Loucy (cell line): Measurements from ENCODE around the gene DNTTIP2.

Source experiments
- H2AFZ ChIP-seq: fragments of 200-600 bp; sonication (generic); 2 replicates; pipeline ENCODE4 v1.6.0; 2016; ENCODE audit warnings: antibody characterized with exemption, mild to moderate bottlenecking, low read length, moderate library complexity
- H3F3A ChIP-seq: fragments of 200-600 bp; 2 replicates; pipeline ENCODE4 v1.6.0; 2016; ENCODE audit warnings: antibody characterized with exemption, low read depth, mild to moderate bottlenecking
- H3K27me3 ChIP-seq: fragments of 200-600 bp; sonication (generic); 2 replicates; pipeline ENCODE4 v1.6.1; 2014; ENCODE audit warnings: low read length, mild to moderate bottlenecking; ENCODE audit not compliant: insufficient read depth, poor library complexity, severe bottlenecking
- H3K36me3 ChIP-seq: fragments of 200-600 bp; sonication (generic); 2 replicates; pipeline ENCODE4 v1.6.1; 2016; ENCODE audit warnings: low read length; ENCODE audit not compliant: insufficient read depth
- H3K4me1 ChIP-seq: fragments of 200-600 bp; sonication (generic); 2 replicates; pipeline ENCODE4 v1.5.1; 2014; ENCODE audit warnings: low read length, mild to moderate bottlenecking; ENCODE audit not compliant: insufficient read depth, poor library complexity, severe bottlenecking
- H3K4me2 ChIP-seq: fragments of 200-600 bp; sonication (generic); 2 replicates; pipeline ENCODE4 v1.6.0; 2014; ENCODE audit warnings: antibody characterized with exemption, low read length, low read depth, mild to moderate bottlenecking; ENCODE audit not compliant: poor library complexity, severe bottlenecking
- H3K4me3 ChIP-seq: fragments of 200-600 bp; sonication (generic); 2 replicates; pipeline ENCODE4 v1.5.1; 2014; ENCODE audit warnings: low read length, mild to moderate bottlenecking, mixed read lengths; ENCODE audit not compliant: poor library complexity, severe bottlenecking
- H3K79me2 ChIP-seq: fragments of 200-600 bp; sonication (generic); 2 replicates; pipeline ENCODE4 v1.6.1; 2014; ENCODE audit warnings: low read length; ENCODE audit not compliant: insufficient read depth
- H3K9ac ChIP-seq: fragments of 200-600 bp; sonication (generic); 2 replicates; pipeline ENCODE4 v1.6.0; 2014; ENCODE audit warnings: mild to moderate bottlenecking, low read depth, low read length, moderate library complexity; ENCODE audit not compliant: poor library complexity, severe bottlenecking
- H3K9me2 ChIP-seq: fragments of 200-600 bp; sonication (generic); replicated peaks from 2 replicates; pipeline ENCODE4 v1.6.1; 2016; ENCODE audit warnings: low read depth, low read length, mixed read lengths
- H3K9me3 ChIP-seq: fragments of 200-600 bp; sonication (generic); 2 replicates; pipeline ENCODE4 v1.6.1; 2014; ENCODE audit warnings: mild to moderate bottlenecking, antibody characterized with exemption, low read length, low read depth; ENCODE audit not compliant: insufficient read depth
- H4K20me1 ChIP-seq: fragments of 200-600 bp; sonication (generic); 2 replicates; pipeline ENCODE4 v1.6.0; 2014; ENCODE audit warnings: antibody characterized with exemption, low read length, mild to moderate bottlenecking; ENCODE audit not compliant: insufficient read depth, poor library complexity, severe bottlenecking
- EZH2phosphoT487 ChIP-seq: fragments of 200-600 bp; IDR thresholded peaks from 2 replicates; pipeline ENCODE4 v1.6.1; 2018; ENCODE audit warnings: antibody characterized with exemption, mild to moderate bottlenecking, moderate library complexity, borderline replicate concordance
- TF ChIP-seq, protein P1 (sequence below): fragments of 200-600 bp; sonication (generic); conservative IDR thresholded peaks from 2 replicates; pipeline ENCODE4 v1.5.1; 2014; ENCODE audit warnings: mild to moderate bottlenecking, antibody characterized with exemption, low read length

The DNTTIP2 gene

DNA sequence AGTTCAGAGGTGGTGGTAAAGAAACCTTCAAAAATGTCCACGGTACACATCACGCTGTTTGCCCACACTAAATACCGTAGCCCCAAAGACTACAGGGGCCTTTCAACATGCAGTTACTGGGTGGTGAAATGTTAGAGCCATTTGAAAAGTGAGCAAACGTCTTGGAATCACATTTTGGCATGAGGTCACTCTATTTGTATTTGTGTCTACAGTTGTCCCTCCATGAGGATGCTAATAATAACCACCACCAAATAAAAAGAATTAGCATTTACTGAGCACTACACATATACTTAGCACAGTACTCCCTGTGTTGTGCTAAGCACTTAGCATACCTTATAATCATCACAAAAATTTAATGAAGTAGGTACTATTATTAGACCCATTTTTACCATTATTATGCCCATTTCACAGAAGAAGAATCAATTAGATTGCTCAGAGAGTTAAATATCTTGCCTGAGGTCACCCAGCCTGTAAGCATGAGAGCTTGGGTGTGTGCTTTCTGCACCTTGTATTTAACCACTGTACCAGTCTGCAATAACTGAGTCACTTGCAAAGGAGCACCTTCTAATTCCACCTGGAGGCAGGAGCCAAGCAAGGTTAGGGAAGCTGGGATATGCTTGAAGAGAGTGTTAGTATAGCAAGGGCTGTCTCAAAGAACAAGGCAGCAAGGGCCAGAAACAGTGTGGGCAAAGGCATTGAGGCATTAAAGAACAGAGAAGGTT is 57.4 kb downstream of the DNTTIP2 start:
- no peaks in the 10 kb centered on the region for H3K9me2 ChIP-seq
- no peaks in the 10 kb centered on the region for H4K20me1 ChIP-seq
- no peaks in the 10 kb centered on the region for H3K27me3 ChIP-seq
- H3K36me3 ChIP-seq: no peaks in the 10 kb centered on the region
- no peak overlapping the region for H3K9ac ChIP-seq
- TF ChIP-seq EZH2phosphoT487: no peak
- TF ChIP-seq, protein P1, sequence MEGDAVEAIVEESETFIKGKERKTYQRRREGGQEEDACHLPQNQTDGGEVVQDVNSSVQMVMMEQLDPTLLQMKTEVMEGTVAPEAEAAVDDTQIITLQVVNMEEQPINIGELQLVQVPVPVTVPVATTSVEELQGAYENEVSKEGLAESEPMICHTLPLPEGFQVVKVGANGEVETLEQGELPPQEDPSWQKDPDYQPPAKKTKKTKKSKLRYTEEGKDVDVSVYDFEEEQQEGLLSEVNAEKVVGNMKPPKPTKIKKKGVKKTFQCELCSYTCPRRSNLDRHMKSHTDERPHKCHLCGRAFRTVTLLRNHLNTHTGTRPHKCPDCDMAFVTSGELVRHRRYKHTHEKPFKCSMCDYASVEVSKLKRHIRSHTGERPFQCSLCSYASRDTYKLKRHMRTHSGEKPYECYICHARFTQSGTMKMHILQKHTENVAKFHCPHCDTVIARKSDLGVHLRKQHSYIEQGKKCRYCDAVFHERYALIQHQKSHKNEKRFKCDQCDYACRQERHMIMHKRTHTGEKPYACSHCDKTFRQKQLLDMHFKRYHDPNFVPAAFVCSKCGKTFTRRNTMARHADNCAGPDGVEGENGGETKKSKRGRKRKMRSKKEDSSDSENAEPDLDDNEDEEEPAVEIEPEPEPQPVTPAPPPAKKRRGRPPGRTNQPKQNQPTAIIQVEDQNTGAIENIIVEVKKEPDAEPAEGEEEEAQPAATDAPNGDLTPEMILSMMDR: no peak
- no peak overlapping the region for H3K4me2 ChIP-seq
- peaks cover 17% of the 10 kb centered on the region for H3K4me1 ChIP-seq
- H2AFZ ChIP-seq: no peak overlapping the region
- no peak overlapping the region for H3K4me3 ChIP-seq
- peaks cover 5% of the 10 kb centered on the region; the same call in 1 of the 2 replicates for H3F3A ChIP-seq
- H3K9me3 ChIP-seq: no peaks in the 10 kb centered on the region
- H3K79me2 ChIP-seq: no peaks in the 10 kb centered on the region

GRCh38 chr1:93820554-93821422 is 58.2 kb downstream of the DNTTIP2 start:
- peaks cover 5% of the 10 kb centered on the region; the same call in 1 of the 2 replicates for H3F3A ChIP-seq
- H3K27me3 ChIP-seq: no peaks in the 10 kb centered on the region
- H3K4me2 ChIP-seq: no peak overlapping the region
- H3K36me3 ChIP-seq: no peaks in the 10 kb centered on the region
- H2AFZ ChIP-seq: no peak overlapping the region
- no peak overlapping the region for H3K9ac ChIP-seq
- H3K4me1 ChIP-seq: peaks cover 25% of the 10 kb centered on the region
- H4K20me1 ChIP-seq: no peaks in the 10 kb centered on the region
- no peaks in the 10 kb centered on the region for H3K9me3 ChIP-seq
- no peak for TF ChIP-seq EZH2phosphoT487
- TF ChIP-seq, protein P1: no peak
- H3K4me3 ChIP-seq: no peak overlapping the region
- H3K79me2 ChIP-seq: no peaks in the 10 kb centered on the region
- no peaks in the 10 kb centered on the region for H3K9me2 ChIP-seq

DNA sequence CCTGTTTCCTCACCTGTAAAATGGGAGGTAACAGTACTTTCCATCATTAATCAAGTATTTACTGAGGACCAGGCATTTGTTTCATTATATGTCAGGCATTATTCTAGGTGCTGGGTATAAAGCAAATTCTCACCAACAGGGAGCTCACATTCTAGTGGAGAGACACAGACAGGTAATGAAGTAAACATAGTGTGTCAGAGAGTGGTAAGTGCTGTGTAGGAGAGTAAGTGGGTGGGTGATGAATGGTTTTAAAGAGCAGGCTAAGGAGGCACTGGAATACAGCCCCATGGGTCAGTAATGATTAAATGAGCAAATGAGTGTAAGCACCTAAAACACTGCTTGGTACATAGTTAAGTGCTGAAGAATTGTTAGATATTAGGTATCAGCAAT is 60.4 kb downstream of the DNTTIP2 start:
- H3K4me2 ChIP-seq: no peak overlapping the region

More for the DNA sequence above, 60.4 kb downstream of the DNTTIP2 start:
- Histone ChIP-seq H3K4me1 (peaks cover 30% of the 10 kb centered on the region), H3K9me3 (no peaks in the 10 kb centered on the region), H2AFZ (no peak overlapping the region), H3K36me3 (no peaks in the 10 kb centered on the region), H3K4me3 (no peak overlapping the region), H3K9me2 (no peaks in the 10 kb centered on the region), H3K79me2 (no peaks in the 10 kb centered on the region), H3K27me3 (no peaks in the 10 kb centered on the region), H3K9ac (no peak overlapping the region), H4K20me1 (no peaks in the 10 kb centered on the region), H3F3A (peaks cover 5% of the 10 kb centered on the region; the same call in 1 of the 2 replicates)
- no peak for TF ChIP-seq EZH2phosphoT487
- TF ChIP-seq, protein P1: no peak
